Kidney epithelial cell (primary cell): Measurements from ENCODE around the gene DCLRE1B. TPM values are rescaled to one million over a fixed set of nuclear protein-coding genes. Genes with fewer than 3 reads are reported as not detected.
"Not testable (repeated sequence)": the region's sequence is repeated elsewhere in the genome, so short reads cannot be mapped to it uniquely, and the experiment has no call there.

Experiments
- DNase-seq: peaks from one replicate; pipeline ENCODE4 v3.0.0-alpha.2; 2010; ENCODE audit warnings: low read depth
- H3K27me3 ChIP-seq: 2 replicates; pipeline ENCODE4 v1.6.0; 2011; ENCODE audit warnings: low read length; ENCODE audit not compliant: control insufficient read depth, insufficient read depth
- H3K36me3 ChIP-seq: 2 replicates; pipeline ENCODE4 v1.5.1; 2011; ENCODE audit warnings: low read length; ENCODE audit not compliant: control insufficient read depth, insufficient read depth
- H3K4me3 ChIP-seq: 2 replicates; pipeline ENCODE4 v1.5.1; 2011; ENCODE audit warnings: low read depth, mild to moderate bottlenecking, control low read depth, low read length
- CTCF ChIP-seq: IDR thresholded peaks from 2 replicates; pipeline ENCODE4 v1.5.1; 2011; ENCODE audit warnings: mild to moderate bottlenecking, moderate library complexity, low read length, control low read depth, inconsistent platforms; ENCODE audit not compliant: insufficient read depth, poor library complexity, severe bottlenecking
- total RNA-seq: library from RNA; depleted of rRNA; stranded (reverse); fragments of >200 nt; gene quantifications from 2 replicates; pipeline ENCODE4 v1.2.3, GENCODE V29; 2015

The DCLRE1B gene
- total RNA-seq, 1 donor from 2014 or later: 7.5 TPM

- H3K27me3 ChIP-seq: no peaks in the 10 kb centered on the region
- H3K4me3 ChIP-seq: no peak overlapping the region
- no peak for DNase-seq
- TF ChIP-seq CTCF: no peak
- no peaks in the 10 kb centered on the region for H3K36me3 ChIP-seq
These were observed 38.1 kb downstream of the DCLRE1B start for GRCh38 chr1:113943028-113943811.

- no peaks in the 10 kb centered on the region for H3K36me3 ChIP-seq
- TF ChIP-seq CTCF: no peak
- DNase-seq: no peak
- H3K27me3 ChIP-seq: no peaks in the 10 kb centered on the region
- H3K4me3 ChIP-seq: no peak overlapping the region
These were observed 40.2 kb downstream of the DCLRE1B start for GRCh38 chr1:113945329-113945728.

GRCh38 chr1:113946112-113946511 lies 41.0 kb downstream of the DCLRE1B start:
- Histone ChIP-seq H3K27me3 (no peaks in the 10 kb centered on the region), H3K36me3 (no peaks in the 10 kb centered on the region), H3K4me3 (no peak overlapping the region)
- DNase-seq: no peak
- TF ChIP-seq CTCF: no peak

DNA sequence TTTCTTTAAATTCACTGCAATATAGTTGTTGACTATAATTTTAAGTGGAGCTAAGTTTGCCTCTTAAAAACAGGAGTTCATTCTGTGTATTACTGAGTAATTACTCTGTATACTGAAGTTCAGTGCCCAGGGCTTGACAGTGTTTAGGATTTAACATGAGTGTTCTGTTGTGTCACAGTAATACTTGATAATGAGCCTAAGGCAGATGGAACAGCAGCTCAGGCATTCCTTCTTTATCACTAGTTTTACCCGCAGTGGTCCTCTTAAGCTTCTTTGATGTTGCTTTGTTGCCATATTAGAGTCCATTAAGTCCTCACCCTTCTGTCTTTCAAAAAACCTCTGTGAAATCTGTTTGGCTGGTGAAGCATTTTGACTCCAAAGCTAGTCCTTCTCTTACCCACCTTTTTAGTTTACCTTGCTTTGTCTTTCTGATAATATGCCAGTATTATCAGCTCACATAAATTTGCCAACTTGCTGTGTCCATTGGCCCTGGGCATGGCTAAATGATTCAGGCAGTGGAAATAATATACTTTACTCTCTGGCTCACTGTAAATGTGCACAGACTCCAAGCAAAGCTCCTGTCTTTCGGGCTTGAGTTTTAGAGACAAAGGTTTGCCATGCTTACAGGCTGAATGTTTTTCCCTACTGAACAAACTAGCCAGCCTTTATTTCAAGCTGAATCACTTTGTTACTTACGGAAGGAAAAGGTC lies 41.7 kb downstream of the DCLRE1B start:
- TF ChIP-seq CTCF: no peak
- no peaks in the 10 kb centered on the region for H3K27me3 ChIP-seq
- DNase-seq: no peak
- H3K36me3 ChIP-seq: no peaks in the 10 kb centered on the region
- no peak overlapping the region for H3K4me3 ChIP-seq

DNA sequence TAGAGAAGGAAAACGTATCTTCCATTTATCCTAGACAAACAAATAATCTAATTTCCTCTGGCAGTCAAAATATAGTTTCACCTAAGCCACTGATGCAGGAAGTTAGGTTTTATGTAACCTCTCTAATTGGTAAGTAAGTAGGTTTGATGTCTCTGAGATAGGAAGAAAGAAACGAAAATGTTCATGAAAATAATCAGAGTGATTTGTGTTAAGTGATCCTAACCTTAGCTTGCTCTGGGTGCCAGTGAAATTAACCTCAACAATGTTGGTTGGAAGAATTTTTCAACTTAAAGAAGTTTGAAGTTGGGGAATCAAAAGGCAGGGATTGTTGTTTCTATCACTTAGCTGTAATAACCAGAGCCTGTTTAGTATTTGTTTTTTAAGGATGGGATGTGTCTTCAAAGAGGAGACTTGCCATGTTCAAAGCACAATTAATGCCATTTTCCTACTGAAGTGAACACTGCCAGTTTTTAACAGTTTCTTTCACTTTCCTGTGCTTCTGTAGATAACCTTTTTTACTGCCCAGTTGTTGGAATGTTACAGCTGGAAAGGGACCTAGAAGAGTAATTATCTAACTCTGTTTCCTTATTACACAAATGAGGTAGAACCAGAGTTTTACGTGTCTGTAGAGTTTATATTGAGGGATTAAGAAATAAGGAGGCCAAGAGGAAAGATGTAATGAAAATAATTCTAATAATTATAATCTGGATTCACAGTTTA lies 42.4 kb downstream of the DCLRE1B start:
- Histone ChIP-seq H3K36me3 (no peaks in the 10 kb centered on the region), H3K27me3 (no peaks in the 10 kb centered on the region), H3K4me3 (no peak overlapping the region)
- no peak for DNase-seq
- no peak for TF ChIP-seq CTCF

GRCh38 chr1:113948151-113948550 lies 43.0 kb downstream of the DCLRE1B start:
- H3K27me3 ChIP-seq, H3K4me3 ChIP-seq, DNase-seq, H3K36me3 ChIP-seq: not testable (repeated sequence)
